Measurements from ENCODE around the gene ADCY7.

Gene ADCY7

DNA sequence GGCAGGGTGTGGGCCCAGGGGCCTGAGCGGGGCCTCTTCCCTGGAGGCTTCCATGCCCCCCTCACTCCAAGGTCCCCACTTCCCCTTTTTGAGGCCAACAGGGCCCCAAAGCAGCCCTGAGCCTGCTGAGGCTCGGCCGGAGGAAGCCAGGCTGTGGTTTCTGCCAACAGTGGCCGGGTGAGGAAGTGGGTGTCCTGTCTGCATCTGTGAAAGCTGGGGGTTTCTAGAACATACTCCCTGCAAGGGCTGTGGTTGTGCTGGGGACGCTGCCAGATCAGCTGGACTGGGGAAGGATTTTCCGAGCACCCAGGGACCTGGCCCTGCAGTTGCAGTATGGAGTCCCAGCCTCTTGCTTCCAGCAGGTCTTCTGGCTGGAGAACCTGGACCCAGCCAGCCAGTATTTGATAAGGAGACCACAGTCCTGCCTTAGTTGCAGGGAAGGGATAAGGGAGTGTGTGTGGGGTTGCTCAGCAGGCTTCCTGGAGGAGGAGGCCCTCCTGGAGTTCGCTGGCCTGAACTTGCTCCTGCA, 15.7 kb downstream of the ADCY7 start:
- DNase-seq (ENCODE audit: low spot score): no peak

DNA sequence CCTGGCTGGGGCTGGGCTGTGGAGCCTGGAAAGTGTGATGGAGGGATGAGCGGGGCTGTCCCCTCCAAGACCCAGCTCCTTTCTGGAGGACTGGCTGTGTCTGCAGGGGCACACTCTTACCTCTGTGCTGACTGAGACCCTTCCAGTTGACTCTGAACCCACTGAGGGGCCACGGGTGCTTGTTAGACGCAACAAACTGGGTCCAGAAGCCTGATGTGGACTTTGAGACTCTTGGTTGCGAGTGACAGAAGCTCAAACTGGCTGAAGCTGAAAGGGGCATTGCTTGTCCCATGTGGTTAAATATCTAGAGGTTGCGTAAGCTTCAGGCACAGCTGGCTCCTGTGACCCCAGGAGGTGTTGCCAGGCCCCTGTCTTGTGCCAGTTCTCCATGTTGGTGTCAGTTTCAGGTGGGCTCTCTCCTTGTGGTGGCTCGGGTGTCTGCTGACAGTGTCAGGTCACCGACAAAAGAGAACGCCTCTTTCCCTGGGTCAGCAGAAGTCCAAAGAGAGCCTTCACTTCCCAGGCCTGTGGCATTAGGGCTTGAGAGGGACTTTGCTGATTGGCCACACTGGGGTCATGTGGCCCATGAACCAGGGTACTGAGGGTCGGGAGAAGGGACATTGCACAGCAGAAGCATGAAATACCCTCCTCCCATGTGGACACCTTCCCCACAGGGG, 16.7 kb downstream of the ADCY7 start:
- no peak for DNase-seq (ENCODE audit: low spot score)

DNA sequence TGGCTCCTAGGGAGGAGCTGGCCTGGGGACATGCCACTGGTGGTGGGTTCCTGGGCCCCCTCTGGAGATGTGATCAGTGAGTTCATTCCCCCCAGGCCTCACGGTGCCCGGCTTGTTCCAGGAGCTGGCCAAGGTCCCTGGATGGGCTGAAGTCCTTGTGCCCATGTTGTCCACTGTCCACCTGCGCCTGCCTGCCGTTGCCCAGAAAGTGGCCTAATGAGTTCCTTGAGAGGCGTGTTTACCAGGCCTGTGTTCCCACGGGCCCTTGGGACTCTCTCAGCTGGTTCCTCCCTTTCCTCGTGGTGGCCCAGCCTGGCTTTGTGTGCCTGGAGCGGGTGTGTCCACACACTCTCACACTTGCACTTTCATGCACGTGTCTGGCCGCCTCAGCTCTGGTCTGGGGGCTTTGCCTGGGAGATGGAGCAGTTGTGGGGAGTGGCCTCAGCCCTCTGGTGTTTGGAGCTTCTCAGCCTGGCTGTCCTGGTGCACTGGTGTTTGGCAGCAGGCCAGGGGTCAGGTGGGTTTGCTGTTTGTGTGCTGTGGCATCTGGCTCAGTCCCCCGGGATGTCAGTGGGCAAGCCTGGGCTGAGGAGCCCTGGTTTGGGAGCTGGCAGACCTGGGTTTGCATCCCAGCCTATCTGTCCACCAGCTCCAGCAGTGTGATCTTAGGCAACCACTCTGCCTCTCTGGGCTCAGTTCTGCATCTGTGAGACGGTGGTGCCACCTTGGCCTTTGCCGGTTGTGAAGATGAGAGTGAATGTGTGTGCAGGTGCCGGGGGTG, 18.0 kb downstream of the ADCY7 start:
- no peak for DNase-seq (ENCODE audit: low spot score)

DNA sequence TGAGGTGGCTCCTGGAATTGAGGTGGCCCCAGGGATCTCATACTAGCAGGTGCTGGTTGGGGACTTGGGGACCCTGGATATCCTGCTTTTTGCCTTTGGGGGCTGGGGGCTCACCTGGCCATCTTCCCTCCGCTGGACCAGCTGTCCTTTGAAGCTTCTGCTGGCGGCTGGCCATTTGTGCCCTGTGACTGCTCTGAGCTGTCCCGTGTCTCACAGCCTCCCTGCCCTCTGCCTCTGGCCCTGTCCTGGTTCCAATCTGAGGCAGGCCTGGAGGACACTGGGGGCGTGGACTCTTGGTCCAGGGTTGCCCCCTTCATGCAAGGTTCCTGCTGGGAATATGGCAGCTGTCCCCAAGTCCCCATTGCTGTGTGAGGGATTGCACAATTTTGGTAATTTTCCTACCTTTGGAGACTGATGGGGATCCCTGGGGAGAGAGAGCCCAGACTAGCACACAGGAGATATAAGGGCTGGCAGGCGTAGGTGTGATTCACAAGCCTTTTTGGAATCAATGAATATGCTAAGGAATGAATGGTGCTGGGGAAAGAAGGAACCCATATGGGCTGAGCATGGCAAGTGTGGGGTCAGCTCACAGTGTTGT, 19.2 kb downstream of the ADCY7 start:
- no peak for DNase-seq (ENCODE audit: low spot score)

DNA sequence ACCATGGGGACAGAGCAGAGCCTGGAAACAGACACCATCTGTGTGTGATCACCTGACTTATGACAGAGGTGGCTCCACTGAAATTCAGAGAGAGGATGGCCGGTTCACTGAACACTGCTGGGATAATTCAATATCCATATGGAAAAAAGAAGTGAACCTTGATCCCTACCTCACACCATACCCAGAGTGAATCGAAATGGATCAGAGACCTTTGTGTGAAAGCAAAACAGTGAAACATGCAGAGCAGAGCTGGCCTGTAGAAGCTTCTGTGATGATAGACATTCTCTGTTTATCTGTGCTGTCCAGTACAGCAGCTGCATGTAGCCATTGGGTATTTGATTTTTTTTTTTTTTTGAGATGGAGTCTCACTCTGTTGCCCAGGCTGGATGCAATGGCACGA, 20.3 kb downstream of the ADCY7 start:
- DNase-seq (ENCODE audit: low spot score): no peak

DNA sequence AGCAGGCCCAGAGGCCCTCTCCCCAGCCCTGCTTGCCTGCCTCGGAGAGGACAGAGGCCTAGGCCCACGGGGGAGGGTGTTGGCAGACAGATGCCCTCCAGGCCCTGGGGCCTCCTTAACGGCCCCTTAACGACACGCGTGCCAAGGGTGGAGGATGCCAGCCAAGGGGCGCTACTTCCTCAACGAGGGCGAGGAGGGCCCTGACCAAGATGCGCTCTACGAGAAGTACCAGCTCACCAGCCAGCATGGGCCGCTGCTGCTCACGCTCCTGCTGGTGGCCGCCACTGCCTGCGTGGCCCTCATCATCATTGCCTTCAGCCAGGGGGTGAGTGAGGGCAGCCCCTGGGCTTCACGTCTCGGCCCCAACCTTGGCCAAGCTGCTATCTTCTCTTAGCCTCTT, 21.7 kb downstream of the ADCY7 start:
- DNase-seq (ENCODE audit: low spot score): no peak

DNA sequence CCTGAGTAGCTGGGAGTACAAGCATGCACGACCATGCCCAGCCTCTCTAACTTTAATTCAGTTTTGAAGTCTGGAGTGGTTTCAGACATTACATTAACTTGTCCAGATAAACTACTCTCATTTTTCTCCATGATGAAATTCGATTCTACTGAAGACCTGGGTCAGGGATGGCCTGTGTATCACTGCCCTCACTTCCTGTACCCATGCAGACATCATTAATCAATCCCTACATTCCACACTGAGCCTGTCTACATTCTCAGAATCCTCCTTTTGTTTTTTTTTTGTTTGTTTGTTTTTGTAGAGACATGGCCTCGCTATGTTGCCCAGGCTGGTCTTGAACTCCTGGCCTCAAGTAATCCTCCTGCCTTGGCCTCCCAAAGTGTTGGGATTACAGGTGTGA, 22.6 kb downstream of the ADCY7 start:
- DNase-seq (ENCODE audit: low spot score): no peak

DNA sequence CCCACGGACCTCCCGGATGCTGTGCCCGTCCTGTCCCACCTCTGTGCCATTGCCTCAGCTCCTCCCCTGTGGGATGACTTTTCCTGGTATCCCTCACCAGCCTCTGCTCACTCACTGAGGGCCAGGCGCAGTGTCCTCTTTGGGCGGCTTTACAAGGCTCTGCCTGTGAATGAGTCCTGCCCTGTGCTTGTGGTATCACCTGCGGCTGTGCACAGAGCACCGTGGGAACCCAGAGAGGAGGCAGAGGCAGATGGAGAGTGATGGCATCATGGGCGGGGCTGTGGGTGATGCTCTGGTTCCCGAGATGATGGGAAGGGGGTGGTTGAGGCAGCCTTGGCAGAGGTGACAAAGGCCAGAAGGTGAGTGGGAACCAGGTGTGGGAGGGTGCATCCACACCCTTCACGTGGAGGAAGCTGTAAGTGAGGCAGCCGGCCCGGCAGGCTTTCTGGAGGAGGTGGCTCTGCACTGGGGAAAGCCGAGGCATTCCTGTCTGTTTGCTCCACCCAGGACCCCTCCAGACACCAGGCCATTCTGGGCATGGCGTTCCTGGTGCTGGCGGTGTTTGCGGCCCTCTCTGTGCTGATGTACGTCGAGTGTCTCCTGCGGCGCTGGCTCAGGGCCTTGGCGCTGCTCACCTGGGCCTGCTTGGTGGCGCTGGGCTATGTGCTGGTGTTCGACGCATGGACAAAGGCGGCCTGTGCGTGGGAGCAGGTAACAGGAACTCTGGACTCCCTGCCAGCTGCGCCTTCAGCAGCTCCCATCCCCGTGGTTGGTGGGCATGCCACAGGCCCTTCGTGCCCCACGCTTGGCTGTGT, 23.8 kb downstream of the ADCY7 start:
- DNase-seq (ENCODE audit: low spot score): no peak

DNA sequence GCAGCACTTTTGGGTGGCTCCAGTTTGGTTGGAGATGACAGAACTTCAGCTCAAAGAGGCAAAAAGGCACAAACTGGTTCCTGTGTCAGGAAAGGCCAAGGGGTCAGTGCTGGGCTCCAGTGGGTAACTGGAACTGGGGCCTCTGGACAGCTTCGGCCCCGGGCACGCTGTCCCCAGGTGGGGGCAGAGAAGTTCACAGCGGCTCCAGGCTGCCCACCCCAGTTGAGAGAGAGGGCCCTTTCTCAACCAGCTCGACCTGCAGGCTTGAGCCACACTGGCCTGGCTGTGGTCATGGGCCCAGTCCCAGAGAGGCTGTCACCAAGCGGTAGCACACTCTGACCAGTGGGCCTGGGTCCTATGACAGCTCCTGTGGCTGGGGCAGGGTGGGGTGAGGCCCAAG, 24.5 kb downstream of the ADCY7 start:
- no peak for DNase-seq (ENCODE audit: low spot score)

DNA sequence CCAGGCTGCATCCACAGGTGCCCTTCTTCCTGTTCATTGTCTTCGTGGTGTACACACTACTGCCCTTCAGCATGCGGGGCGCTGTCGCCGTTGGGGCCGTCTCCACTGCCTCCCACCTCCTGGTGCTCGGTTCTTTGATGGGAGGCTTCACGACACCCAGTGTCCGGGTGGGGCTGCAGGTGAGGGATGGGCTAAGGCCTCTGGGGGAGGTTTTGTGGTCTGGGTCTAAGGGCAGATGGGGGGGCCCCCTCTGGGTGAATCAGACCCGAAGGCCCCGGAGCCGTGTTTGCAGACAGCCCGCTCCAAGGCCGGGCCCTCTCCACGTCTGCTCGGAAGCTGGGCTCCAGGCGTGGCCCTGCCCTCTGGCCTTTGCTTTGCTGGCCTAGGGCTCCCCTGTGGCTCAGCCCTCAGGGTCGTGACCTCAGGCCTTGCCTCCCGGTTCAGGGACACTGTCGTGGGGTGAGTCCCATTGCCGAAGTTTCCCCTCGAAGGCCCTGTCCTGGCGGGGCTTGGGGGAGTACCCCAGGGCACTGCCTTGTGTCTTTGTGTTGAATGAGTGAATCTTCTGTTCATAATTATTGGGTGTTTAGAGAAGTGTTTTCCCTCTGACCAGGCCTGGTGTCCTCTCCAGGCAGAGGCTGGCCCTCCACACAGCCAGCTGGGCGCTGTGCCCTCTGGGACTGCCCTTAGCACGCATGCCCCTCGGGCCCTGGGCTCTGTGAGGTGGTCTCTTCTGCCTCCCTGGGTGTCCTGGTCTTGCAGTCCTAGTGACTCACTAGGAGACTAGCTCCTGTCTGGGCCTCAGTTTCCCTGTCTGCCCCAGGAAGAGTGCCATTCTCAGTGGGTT, 25.6 kb downstream of the ADCY7 start:
- DNase-seq (ENCODE audit: low spot score): no peak

DNA sequence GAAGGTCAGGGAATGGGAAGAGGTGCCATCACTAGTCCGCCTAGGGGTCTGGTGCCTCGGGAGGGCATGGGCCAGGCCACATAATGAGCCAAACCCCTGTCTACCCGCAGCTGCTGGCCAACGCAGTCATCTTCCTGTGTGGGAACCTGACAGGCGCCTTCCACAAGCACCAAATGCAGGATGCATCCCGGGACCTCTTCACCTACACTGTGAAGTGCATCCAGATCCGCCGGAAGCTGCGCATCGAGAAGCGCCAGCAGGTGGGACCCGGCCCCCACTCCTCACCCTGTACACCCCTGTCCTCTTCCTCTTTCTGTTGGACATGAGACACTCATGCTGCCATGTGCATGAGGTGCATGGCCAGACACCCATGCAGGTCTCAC, 26.2 kb downstream of the ADCY7 start:
- DNase-seq (ENCODE audit: low spot score): no peak

DNA sequence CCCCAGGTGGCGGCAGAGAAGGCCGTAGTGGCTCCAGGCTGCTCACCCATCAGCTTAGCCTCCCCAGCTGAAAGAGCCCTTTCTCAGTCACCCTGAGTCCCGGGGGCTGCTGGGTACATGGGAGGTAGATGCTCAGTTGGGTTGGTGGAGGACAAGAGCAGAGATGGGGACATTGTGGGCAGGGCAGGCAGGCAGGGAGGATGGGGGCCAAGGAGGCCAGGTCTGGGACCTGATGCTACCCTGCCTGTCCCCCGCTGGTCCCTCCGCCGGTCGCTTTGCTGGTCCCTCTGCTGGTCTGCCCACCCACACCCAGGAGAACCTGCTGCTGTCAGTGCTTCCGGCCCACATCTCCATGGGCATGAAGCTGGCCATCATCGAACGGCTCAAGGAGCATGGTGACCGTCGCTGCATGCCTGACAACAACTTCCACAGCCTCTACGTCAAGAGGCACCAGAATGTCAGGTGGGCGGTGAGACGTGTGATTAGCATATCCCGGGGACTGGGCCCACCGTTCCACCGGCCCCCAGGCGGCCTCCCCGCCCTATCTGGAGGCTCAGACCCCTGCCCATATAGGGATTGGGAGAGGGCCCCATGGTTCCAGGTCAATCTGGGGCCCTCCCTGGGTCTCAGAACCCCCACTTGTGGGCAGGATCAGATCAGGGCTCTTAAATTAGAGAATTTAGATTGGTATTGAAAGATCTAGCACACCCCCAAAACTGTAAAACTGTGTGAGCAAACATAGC, 26.9 kb downstream of the ADCY7 start:
- no peak for DNase-seq (ENCODE audit: low spot score)

DNA sequence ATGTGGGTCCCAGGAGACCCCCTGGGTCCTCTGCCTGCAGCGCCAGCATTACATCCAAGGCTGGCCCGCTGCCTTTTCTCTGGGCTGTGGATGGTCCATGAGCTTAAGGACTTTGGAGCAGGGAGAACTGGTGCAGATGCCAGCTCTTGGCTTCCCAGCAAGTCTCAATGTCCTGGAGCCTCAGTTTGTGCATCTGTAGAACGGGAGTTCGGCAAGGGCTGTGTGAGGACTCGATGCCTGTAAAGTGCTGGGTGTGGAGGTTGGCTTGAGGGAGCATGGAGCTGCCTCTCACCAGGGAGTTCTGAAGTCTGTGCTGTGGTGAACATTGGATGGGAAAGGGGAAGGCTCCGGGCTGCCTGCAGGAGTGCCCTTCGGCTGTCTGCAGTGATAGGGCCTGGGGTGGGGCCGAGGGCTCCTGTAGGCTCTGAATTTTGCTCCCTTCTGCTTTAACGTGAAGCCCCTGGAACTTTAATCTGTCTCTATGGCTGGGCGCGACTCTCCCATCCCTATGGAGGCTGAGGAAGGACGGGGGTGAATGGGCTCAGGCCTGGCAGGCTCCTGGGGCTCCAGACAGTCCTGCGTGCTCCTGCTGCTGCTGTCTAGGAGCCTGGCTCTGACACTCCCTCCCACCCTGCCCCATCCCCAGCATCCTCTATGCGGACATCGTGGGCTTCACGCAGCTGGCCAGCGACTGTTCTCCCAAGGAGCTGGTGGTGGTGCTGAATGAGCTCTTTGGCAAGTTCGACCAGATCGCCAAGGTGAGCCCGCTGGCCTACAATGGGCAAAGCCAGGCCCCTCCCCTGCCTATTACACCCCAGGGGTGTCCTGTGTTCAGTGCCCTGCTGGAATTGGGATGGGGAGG, 27.9 kb downstream of the ADCY7 start:
- DNase-seq (ENCODE audit: low spot score): no peak

DNA sequence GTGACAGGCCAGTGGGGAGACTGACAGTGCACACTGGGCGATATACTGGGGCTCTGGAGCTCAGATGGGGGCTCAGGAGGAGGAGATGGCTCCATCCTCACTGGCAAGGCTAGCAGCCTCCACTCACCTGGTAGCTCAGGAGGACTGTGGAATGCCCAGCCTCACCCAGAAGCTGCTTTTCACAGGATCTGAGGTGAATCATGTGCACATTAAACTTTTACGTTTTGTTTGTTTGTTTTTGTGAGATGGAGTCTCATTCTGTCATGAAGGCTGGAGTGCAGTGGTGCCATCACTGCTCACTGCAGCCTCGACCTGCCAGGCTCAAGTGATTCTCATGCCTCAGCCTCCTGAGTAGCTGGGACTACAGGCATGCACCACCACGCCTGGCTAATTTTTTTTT, 28.6 kb downstream of the ADCY7 start:
- DNase-seq (ENCODE audit: low spot score): no peak

DNA sequence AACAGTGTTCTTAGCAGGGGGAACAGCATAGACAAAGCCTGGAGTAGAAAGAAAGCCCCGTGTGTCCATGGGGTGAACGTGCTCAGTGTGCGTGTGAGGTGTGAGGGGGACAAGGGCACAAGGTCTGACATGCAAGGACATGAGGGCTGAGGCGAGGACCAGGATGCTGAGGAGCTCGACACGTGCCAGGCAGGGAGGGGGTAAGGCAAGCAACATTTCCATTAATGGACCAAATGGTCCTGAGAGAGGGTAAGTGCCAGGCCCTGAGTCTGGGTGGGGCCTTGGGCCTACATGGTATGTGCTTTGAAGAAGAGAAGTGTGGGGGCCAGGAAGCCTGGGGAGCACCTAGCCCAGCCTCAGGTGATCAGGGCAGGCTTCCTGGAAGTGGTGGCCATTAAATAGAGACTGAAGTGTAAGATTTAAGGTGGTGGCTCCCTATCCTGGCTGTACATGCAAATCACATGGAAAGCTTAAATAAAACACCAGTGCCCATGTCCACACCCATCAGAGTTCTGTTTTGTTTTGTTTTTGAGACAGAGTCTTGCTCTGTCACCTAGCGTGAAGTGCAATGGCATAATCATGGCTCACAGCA, 29.3 kb downstream of the ADCY7 start:
- no peak for DNase-seq (ENCODE audit: low spot score)

DNA sequence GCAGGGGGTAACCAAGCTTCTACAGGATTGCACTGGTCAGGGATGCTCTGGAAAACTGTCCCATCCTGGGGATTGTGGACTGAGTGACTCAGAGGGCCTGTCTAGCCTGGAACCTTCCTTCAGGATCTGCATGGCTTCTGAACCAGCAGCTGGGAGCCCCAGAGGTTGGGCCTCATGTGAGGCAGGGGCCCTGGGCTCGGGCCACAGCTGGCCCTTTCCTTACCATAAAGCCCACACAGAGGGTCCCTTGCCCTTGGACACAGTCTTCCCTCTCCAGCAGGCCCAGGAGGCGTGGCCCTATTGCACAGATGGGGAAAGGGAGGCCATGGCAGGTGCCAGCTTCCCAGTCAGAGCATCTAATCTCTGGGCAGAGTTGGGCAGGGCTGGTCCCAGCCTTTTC, 30.5 kb downstream of the ADCY7 start:
- DNase-seq (ENCODE audit: low spot score): no peak

DNA sequence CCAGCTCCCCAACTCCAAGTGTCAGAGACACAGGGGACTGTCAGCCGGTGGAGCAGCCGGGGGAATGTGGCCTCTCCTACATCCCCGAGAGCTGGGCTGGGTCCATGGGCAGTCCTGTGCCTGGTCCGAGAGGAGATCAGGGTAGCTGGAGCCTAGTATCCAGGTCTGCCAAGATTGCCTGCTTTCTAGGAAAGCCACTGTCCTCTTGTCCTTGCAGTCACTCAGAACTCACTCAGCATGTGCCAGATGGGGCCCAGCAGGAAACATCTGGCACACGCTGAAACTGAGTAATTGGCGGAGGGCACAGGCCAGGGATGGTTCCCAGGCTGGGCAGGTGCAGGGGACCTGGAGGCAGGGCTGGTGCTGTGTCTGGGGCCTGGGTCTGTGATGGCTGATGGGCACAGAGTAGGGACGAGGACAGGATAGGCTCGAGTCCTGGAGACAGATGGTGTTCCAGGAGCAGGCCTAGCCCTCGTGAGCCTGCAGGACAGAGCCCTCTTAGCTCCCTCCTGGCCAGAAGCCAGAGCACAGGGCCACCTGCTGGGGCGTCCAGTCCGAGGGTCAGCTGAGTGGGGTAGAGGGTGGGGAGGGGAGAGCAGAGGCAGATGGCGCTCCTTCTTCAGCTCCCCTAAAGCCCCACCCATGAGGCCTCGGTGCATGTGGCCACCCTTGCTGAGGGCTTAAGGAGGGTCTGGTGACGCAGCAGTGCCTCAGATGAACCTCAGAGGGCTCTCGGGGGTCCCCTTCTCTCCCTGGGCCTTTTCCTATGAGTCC, 31.1 kb downstream of the ADCY7 start:
- DNase-seq (ENCODE audit: low spot score): no peak

DNA sequence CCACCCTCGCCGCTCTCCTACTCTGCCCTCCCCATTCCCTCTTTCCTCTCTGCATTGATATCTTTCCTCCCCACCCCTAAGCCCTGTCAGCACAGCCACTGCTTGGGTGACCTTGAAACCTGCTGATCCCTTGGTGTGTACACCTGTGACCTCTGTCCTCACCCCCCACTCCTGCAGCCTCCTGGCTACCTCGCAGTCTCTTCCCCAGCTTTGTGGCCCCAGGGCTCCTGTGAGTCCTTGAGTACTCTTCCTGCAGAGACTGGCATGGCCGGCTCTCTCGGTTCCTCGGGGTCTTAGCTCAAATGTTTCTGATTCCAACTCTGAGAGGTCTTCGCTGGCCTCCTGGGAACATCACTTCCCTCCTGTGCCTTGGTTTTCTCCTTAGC, 31.7 kb downstream of the ADCY7 start:
- no peak for DNase-seq (ENCODE audit: low spot score)
